Panc1 (cell line): ENCODE results near the gene MACROD2. TPM values are rescaled to one million over a fixed set of nuclear protein-coding genes. Genes with fewer than 3 reads are reported as not detected.

Source experiments
- ATAC-seq: fragments of 200-7000 bp; cut with Tn5 transposase; 2 replicates; pipeline ENCODE4 v1.9.1; 2020; ENCODE audit warnings: mild to moderate bottlenecking, moderate library complexity
- BruUV-seq: library from RNA; stranded (reverse); fragments of 400-500 nt; replicated peaks from 2 replicates; lab custom pipeline; 2021; lab: Mats Ljungman, UMichigan
- CTCF ChIA-PET: fragments of 300-600 bp; sonication (Branson Sonifier 250); formaldehyde crosslinking; loops from one replicate; lab custom pipeline; 2022; ENCODE audit warnings: antibody characterized with exemption; lab: Charles Lee
- POLR2A ChIA-PET: fragments of 300-600 bp; sonication (Branson Sonifier 250); formaldehyde crosslinking; loops from one replicate; lab custom pipeline; 2022; ENCODE audit warnings: antibody characterized with exemption; lab: Charles Lee
- DNase-seq: peaks from one replicate; pipeline ENCODE4 v3.0.0-alpha.2; 2010; ENCODE audit warnings: low read depth, low spot score
- H3K27ac ChIP-seq: 2 replicates; pipeline ENCODE4 v1.5.1; 2011; ENCODE audit warnings: mild to moderate bottlenecking, low read length, inconsistent platforms
- H3K27me3 ChIP-seq: fragments of 200-500 bp; sonication (Bioruptor generic); 2 replicates; pipeline ENCODE4 v1.6.0; 2014; ENCODE audit warnings: low read length, inconsistent platforms; ENCODE audit not compliant: control insufficient read depth, insufficient read depth
- H3K36me3 ChIP-seq: fragments of 200-500 bp; sonication (Bioruptor generic); 2 replicates; pipeline ENCODE4 v1.5.1; 2014; ENCODE audit warnings: inconsistent platforms, mild to moderate bottlenecking, low read length, moderate library complexity; ENCODE audit not compliant: control insufficient read depth, insufficient read depth
- H3K4me1 ChIP-seq: 2 replicates; pipeline ENCODE4 v1.5.1; 2011; ENCODE audit warnings: inconsistent platforms, mild to moderate bottlenecking, low read length, moderate library complexity; ENCODE audit not compliant: control insufficient read depth, insufficient read depth
- H3K4me3 ChIP-seq, 2 experiments: 2 replicates each; pipeline ENCODE4 v1.5.1; 2011 to 2012; ENCODE audit warnings: low read depth in 2 of 2, low read length in 2 of 2, mild to moderate bottlenecking in 2 of 2, inconsistent platforms in 1 of 2, moderate library complexity in 1 of 2
- H3K9me3 ChIP-seq: fragments of 200-500 bp; sonication (Bioruptor generic); 2 replicates; pipeline ENCODE4 v1.5.1; 2014; ENCODE audit warnings: low read depth, mild to moderate bottlenecking, inconsistent platforms, low read length, moderate library complexity; ENCODE audit not compliant: control insufficient read depth, insufficient read depth
- CTCF ChIP-seq: fragments of 450-650 bp; IDR thresholded peaks from 2 replicates; pipeline ENCODE4 v1.5.1; 2017; ENCODE audit warnings: mild to moderate bottlenecking
- POLR2AphosphoS5 ChIP-seq: IDR thresholded peaks from 2 replicates; pipeline ENCODE4 v1.6.1; 2012; ENCODE audit warnings: mild to moderate bottlenecking, low read depth, low read length, moderate library complexity
- REST ChIP-seq, 2 experiments: IDR thresholded peaks; 2 replicates each; pipeline ENCODE4 v1.6.1; 2011 to 2012; ENCODE audit warnings: low read depth in 2 of 2, control low read depth in 1 of 2, low read length in 1 of 2, mild to moderate bottlenecking in 1 of 2, moderate library complexity in 1 of 2; ENCODE audit not compliant: insufficient read depth in 1 of 2
- SIN3A ChIP-seq: IDR thresholded peaks from 2 replicates; pipeline ENCODE4 v1.6.1; 2012; ENCODE audit warnings: low read depth, mild to moderate bottlenecking, low read length, moderate library complexity, borderline replicate concordance; ENCODE audit not compliant: insufficient read depth
- TCF7L2 ChIP-seq: IDR thresholded peaks from 2 replicates; pipeline ENCODE4 v1.6.1; 2011; ENCODE audit warnings: mild to moderate bottlenecking, low read depth, low read length, inconsistent platforms
- in situ Hi-C: cut with HindIII; loops from 2 replicates; pipeline ENCODE4 v1.10.0; 2016; ENCODE audit warnings: low sequenced_read_pairs, low pct_unique_long_range_greater_than_20kb
- intact Hi-C: fragments of 100-400 bp; cut with micrococcal nuclease; formaldehyde crosslinking; loops from one replicate; pipeline ENCODE4 v1.10.0; 2022; ENCODE audit not compliant: unreplicated experiment
- total RNA-seq: library from RNA; stranded (reverse); gene quantifications from one replicate; pipeline ENCODE4 v1.2.1, GENCODE V29; 2021; ENCODE audit not compliant: unreplicated experiment

MACROD2 gene
- total RNA-seq, 1 experiment from 2014 or later = 1.2 TPM

DNA sequence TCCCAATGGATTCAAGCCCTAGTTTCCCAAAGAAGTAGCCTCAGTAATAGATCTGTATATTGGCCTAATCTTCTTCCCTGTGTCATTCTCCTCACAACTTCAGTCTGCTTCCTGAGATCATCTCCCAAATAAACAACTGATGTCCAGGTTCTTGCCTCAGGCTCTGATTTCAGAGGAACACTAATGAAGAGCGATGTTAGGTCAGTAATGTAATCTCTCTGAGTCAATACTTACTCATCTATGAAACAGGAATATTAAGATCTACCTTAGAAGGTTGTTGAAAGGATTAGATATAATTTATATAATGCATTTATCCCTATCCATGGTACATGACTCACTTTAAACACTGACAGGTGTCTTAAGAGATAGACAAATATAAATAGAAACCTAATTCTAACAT, 588.1 kb downstream of the MACROD2 start:
- BruUV-seq = no TSS peak
- TF ChIP-seq CTCF (no peak), REST (IDR thresholded peaks at IDR 0.05; ENCODE audit: insufficient read depth in 1 of 2, low read depth in 2 of 2, low read length in 1 of 2) (no peak), TCF7L2 (no peak), SIN3A (no peak), POLR2AphosphoS5 (no peak)
- Histone ChIP-seq H3K27ac (no peak overlapping the region), H3K4me1 (no peaks in the 10 kb centered on the region), H3K9me3 (no peaks in the 10 kb centered on the region), H3K27me3 (no peaks in the 10 kb centered on the region), H3K36me3 (no peaks in the 10 kb centered on the region; the same call in 1 of the 2 replicates), H3K4me3 (no peak overlapping the region)
- DNase-seq (no peak), ATAC-seq (no peak)
- in situ Hi-C loops (no loop called here), intact Hi-C loops (no loop called here)
- ChIA-PET CTCF (no interaction called here), POLR2A (no interaction called here)

DNA sequence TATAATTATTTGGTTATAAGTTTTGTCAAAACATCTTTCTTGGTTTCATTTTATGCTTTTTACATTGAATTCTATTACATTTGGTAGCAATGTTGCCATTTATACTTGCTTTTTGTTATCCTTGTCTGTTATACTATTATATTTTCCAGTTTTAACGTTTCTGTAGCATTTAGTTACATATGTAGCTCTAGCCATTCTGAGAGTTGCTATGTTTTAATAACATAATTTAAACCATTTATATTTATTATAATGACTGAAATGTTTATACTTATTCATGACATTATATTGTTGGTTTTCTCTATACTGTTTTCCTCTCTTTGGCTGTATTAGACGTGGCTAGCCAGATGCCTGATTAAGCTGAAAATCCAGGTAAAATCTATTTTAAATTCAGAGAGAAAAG, 594.1 kb downstream of the MACROD2 start:
- ATAC-seq (no peak), DNase-seq (no peak)
- in situ Hi-C loops (no loop called here), intact Hi-C loops (no loop called here)
- no peak overlapping the region for H3K27ac ChIP-seq
- POLR2A ChIA-PET = no interaction called here
- no peak overlapping the region for H3K4me3 ChIP-seq
- H3K36me3 ChIP-seq = no peaks in the 10 kb centered on the region; the same call in 1 of the 2 replicates
- H3K9me3 ChIP-seq = no peaks in the 10 kb centered on the region
- H3K4me1 ChIP-seq = no peaks in the 10 kb centered on the region
- no peaks in the 10 kb centered on the region for H3K27me3 ChIP-seq
- CTCF ChIA-PET = no interaction called here
- TF ChIP-seq REST (IDR thresholded peaks at IDR 0.05; ENCODE audit: insufficient read depth in 1 of 2, low read depth in 2 of 2, low read length in 1 of 2) = no peak
- no peak for TF ChIP-seq SIN3A
- no peak for TF ChIP-seq POLR2AphosphoS5
- TF ChIP-seq TCF7L2 = no peak
- TF ChIP-seq CTCF = no peak
- BruUV-seq = no TSS peak
